ENCODE data around the gene ARGFX. TPM values are rescaled to one million over a fixed set of nuclear protein-coding genes. Genes with fewer than 3 reads are reported as not detected.
"Not testable (repeated sequence)": the region's sequence is repeated elsewhere in the genome, so short reads cannot be mapped to it uniquely, and the experiment has no call there.

The ARGFX gene
- total RNA-seq, 2 donors from 2014 or later = not detected

DNA sequence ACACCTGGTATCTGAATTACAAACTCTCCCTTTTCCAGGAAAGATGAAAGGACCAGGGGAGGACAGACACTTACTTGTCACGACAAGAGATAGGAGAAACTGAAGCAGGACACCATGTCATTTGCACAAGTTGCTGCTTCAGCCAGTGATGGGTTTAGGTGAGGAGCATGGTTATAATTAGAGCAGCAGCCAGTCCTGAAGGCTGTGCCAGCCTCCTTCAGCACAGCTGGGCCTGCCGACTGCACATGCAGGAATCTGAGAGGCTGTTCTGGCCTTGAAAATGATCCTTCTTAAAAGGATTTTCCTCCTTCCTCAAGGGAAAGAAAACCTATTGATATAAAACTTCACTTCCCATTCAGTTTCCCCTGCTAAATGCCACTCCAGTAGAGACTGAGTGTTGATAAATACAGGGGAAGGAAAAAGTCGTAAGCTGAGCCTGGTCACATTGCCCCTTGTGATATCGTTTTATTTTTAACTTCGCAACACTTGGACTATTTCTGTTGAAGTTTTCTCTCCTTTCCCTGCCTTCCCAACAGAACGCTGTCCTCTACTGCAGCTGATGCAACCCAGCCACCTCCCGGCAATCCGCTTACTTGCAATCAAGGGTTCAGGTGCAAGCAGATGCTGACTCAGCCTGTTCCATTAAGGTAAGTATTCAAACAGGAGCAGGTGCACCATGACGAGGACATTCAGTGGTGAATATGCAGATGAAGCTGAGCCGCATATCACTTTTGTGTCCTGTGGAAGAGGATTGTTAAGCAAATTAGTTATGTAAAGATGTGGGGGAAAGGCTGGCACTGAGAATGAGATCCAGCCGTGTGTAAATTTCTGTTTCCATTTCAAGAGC lies 25.3 kb downstream of the ARGFX start, which contains the start of gene FBXO40:
Gene FBXO40 (plus strand): TSS at position 524 of the 847 bp plus-strand sequence. CDS start 27,197 bp downstream, outside the sequence.
- no peak for ATAC-seq
- H3K36me3 Mint-ChIP-seq = no peaks in the 10 kb centered on the region
- DNase-seq (ENCODE audit: low spot score in 2 of 2) = no peak
- no peaks in the 10 kb centered on the region for H3K9me3 Mint-ChIP-seq
- no peak within 1 kb of the TSS for H3K27ac Mint-ChIP-seq

DNA sequence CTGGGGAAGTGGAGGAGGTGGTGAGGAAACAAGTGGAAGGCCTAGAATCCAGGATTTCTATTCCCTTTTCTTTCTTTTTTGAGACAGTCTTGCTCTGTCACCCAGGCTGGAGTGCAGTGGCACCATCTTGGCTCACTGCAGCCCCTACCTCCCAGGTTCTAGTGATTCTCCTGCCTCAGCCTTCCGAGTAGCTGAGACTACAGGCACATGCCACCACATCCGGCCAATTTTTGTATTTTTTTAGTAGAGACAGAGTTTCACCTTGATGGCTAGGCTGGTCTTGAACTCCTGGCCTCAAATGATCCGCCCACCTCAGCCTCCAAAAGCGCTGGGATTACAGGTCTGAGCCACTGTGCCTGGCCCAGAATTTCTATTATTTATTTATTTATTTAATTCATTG lies 26.1 kb downstream of the ARGFX start:
- H3K27ac Mint-ChIP-seq; ATAC-seq; DNase-seq (ENCODE audit: low spot score in 2 of 2); H3K9me3 Mint-ChIP-seq; H3K36me3 Mint-ChIP-seq: not testable (repeated sequence)

DNA sequence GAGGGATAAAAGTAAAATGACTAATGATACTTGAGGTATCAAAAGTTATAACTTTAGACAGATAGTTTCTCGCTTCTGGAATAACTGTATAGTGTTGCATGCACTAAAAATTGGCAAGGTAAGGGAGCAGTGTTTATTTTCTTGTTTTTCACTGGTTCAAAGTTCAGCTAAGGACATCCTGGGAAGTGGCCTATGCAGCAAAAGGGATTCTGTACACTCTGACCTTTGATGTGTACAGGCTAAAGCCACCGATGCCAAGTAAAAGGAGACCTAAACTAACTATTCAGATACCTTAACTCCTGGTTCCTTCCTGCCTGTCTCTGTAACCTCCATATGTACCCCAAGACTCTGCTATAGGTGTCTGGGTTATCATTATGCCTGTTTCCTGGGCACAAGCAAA lies 27.1 kb downstream of the ARGFX start:
- Mint-ChIP-seq H3K27ac (peak overlapping the region in 1 of 2 donors; percentile 14), H3K36me3 (no peaks in the 10 kb centered on the region), H3K9me3 (no peaks in the 10 kb centered on the region)
- DNase-seq (ENCODE audit: low spot score in 2 of 2) (no peak), ATAC-seq (no peak)

DNA sequence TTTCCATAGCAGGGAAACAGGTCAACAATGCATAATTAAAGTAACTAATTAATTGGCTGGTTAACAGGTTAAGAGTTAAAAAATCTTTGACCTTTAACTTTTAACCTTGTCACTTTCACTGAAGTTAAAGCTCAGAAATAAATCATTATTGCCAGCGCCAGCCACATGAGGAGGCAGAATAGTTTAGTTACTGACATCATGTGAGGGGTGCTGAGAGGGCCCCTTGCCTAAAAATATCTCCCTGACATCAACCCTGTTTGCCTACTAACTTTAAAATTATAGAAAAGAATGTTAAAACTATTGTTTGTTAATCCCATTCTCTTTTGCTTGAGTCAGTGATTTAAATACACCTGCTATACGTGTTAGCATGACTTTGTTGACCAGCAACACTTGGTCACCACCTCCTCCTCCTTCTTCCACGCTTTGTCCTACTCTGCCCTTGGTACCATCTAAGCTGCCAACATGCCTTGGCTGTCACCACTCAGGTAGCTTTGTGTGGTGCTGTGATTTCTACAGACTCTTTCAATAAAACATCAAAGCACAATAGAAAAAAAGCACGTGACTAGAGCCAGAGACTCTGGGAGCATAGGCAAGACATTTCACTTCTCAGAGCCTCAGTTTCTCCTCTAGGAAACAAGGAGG lies 28.1 kb downstream of the ARGFX start:
- Mint-ChIP-seq H3K27ac (no peak overlapping the region), H3K36me3 (no peaks in the 10 kb centered on the region), H3K9me3 (no peaks in the 10 kb centered on the region)
- DNase-seq (ENCODE audit: low spot score in 2 of 2) (no peak), ATAC-seq (no peak)

DNA sequence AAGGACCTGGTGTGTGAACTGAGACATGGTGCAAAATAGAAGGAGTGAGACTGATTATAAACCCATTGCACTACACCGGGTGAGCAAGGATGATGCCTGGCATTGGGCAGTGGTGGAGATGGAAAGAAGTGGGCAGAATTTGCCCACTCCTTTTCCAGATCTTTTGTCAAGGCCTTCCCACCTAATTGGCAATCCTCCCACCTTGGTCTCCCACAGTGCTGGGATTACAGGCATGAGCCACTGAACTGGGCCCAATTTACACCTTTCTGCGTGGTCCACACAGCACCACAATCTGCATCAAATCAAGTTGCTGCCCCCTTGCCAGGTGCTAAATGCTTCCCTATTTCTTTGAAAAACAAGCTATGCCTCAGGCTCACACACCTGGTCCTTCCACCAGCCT lies 30.8 kb downstream of the ARGFX start:
- H3K27ac Mint-ChIP-seq = no peak overlapping the region
- H3K9me3 Mint-ChIP-seq = no peaks in the 10 kb centered on the region
- H3K36me3 Mint-ChIP-seq = no peaks in the 10 kb centered on the region
- no peak for ATAC-seq
- no peak for DNase-seq (ENCODE audit: low spot score in 2 of 2)

DNA sequence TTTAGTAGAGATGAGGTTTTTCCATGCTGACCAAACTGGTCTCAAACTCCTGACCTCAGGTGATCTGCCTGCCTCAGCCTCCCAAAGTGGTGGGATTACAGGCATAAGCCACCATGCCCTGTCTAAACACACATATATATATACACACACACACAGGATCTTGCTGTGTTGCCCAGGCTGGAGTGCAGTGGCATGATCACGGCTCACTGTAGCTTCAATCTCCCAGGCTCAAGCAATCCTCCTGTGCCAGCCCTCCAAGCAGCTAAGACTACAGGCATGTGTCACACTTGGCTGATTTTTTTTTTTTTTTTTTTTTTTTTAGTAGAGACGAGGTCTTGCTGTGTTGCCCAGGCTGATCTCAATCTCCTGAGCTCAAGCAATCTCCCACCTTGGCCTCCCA lies 32.2 kb downstream of the ARGFX start:
- H3K36me3 Mint-ChIP-seq; ATAC-seq; H3K9me3 Mint-ChIP-seq; DNase-seq (ENCODE audit: low spot score in 2 of 2); H3K27ac Mint-ChIP-seq: not testable (repeated sequence)

DNA sequence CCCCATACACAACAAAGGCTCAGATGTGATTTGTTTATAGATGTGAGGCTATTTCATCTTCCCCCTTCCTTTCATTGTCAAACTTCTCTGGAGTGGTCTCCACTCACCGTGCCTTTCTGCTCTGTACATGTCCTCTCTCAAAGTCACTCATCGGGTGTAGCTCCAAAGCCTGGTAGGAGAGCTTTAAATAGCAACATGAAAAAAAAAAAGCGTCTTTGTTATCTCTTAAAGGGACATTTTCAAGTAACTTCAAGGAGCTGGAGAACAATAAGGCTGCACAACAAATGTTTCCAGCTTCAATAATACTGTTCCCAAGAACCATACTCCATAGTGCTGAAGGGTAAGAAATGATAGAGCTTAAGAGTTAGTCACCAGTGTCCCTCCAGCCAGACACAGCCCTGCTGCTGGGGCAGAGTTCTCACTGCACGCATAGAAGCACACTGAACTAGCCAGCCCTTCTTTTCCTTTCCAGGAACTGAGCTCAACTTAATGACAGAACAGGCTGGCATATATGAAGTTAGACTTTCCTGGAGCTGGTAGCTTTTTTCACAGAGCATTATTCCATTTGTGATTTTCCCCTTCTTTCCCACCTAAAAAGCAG lies 33.6 kb downstream of the ARGFX start:
- no peak overlapping the region for H3K27ac Mint-ChIP-seq
- no peak for DNase-seq (ENCODE audit: low spot score in 2 of 2)

DNA sequence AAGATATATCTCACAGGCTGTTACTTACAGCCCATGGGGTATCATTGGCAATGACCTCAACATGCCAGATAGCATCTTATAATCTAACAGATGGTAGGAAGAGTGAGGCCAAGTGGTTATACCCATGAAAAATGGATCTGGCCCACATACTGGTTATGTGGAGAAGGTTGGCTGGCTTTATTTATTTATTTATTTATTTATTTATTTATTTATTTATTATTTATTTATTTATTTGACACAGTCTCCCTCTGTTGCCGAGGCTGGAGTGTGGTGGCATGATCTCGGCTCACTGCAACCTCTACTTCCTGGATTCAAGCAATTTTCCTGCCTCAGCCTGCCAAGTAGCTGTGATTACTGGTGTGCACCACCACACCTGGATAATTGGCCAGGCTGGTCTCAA lies 37.0 kb downstream of the ARGFX start:
- DNase-seq (ENCODE audit: low spot score in 2 of 2) (no peak), ATAC-seq (no peak)
- Mint-ChIP-seq H3K36me3 (no peaks in the 10 kb centered on the region), H3K9me3 (no peaks in the 10 kb centered on the region), H3K27ac (no peak overlapping the region)

More for the DNA sequence above, 33.6 kb downstream of the ARGFX start:
- Mint-ChIP-seq H3K9me3 (no peaks in the 10 kb centered on the region), H3K36me3 (no peaks in the 10 kb centered on the region)
- no peak for ATAC-seq

DNA sequence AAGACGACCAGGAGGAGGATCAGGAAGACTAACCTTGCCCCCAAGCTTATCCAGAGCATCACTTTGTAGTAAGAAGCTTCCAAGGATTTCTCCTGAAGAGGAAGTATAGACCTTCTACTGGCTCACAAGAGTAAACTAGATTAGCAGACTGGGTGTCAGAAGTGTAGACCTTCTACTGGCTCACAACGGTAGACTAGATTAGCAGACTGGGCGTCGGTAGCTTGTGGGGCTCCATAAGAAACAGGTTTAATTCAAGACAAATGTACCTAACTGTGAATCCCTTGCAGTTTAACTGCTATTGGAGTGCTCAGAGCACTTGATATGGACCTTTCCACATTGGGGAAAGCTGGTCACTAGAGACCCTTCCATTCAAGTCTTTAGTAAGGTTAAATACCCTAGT lies 38.4 kb downstream of the ARGFX start:
- Mint-ChIP-seq H3K27ac (no peak overlapping the region), H3K9me3 (no peaks in the 10 kb centered on the region), H3K36me3 (no peaks in the 10 kb centered on the region)
- ATAC-seq (no peak), DNase-seq (ENCODE audit: low spot score in 2 of 2) (no peak)

Other genes with a start within 250 kb of the ARGFX start
- gene POLQ, start 22.0 kb upstream of the ARGFX start, total RNA-seq = 10 to 100 TPM in 1 of 2 donors, 1 to 10 TPM in 1; 8.9 to 28.7 TPM
- gene FBXO40, start 25.4 kb downstream of the ARGFX start, total RNA-seq = not detected
- 100 to 1,000 TPM; 217 to 293 TPM for gene HCLS1, start 93.0 kb downstream of the ARGFX start, total RNA-seq
- gene GOLGB1, start 181.8 kb downstream of the ARGFX start, total RNA-seq = 10 to 100 TPM; 30.1 to 31.8 TPM

Measured in activated naive CD4-positive, alpha-beta T cell treated with anti-CD3 and anti-CD28 coated beads, Interleukin-2, amount 50 U/mL, for 72 hours (primary cell).